GM19043 (cell line): ENCODE results near the gene IARS2.
"Not testable (repeated sequence)": the region's sequence is repeated elsewhere in the genome, so short reads cannot be mapped to it uniquely, and the experiment has no call there.

Experiments
- ATAC-seq: cut with Tn5 transposase; IDR thresholded peaks from one replicate; pipeline ENCODE4 v1.9.1; 2021; ENCODE audit warnings: low read depth; ENCODE audit not compliant: unreplicated experiment

IARS2 gene

DNA sequence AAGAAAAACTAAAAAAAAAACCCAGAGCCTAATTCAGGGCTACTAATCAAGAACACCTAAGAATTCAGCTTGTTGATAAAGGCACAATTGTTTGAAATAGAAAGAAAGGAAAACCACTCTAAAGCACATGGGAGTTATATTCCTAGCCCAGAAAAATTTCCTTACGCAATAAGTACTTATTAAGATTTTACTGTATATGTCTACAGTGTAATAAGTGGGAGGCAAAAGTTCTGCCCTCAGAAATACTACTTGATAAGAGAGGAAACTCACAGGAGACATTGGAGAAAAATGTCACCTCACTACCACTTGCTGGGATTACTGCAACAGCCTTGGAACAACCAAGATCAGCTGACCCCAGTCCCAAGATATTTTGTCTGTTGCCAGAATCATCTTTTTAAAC is 66.1 kb downstream of the IARS2 start:
- ATAC-seq = no peak

DNA sequence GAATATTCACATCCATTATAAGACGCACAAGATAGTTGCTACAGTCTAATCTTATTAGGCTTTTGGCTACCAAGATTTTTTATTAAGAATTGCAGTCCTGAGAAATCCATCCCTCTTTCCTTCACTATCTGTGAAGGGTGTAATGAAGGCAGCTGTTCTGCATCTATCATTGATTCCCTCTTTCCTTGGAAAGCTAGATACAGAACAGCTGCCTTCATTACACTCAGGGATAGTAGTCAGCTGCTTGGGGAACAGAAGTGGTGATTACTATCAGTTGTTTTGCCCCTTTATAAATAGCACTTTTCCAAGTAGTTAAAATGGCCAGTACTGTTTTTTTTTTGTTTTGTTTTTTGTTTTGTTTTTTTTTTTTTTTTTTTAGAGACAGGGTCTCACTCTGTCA is 70.2 kb downstream of the IARS2 start:
- ATAC-seq = no peak

DNA sequence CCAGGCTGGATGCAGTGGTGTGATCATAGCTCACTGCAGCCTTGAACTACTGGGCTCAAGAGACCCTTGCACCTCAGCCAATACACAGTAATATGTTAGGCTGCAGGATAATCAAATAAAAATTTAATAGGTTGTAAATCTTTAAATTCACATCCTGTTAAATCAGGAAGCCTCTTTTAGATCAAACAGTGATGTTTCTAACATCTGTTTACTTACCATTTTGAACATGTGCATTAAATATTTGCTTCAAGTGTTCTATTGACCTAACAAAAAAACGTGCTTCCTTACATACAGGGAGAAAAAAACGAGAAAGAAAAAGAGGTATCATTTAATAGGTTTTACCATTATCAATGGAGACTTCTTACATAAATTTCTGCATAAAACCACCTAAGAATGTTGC is 70.6 kb downstream of the IARS2 start:
- no peak for ATAC-seq

DNA sequence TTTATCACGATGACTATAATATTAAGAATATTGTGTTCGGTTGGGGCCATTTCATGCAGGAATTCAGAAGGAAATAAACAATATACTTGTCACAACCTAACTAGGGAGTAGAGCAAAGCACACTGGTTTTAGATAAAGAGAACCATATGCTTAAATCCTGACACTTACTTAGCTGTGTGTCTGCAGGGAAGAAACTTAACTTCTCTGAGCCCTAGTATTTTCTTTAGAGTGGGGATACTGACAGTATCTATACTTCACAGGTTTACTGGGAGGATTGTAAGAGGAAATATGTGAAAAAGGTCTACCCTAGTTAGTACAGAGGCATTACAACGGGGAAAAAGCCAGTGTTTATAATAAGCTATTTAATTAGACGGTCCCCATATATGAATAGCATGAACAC is 72.9 kb downstream of the IARS2 start:
- ATAC-seq = no peak

DNA sequence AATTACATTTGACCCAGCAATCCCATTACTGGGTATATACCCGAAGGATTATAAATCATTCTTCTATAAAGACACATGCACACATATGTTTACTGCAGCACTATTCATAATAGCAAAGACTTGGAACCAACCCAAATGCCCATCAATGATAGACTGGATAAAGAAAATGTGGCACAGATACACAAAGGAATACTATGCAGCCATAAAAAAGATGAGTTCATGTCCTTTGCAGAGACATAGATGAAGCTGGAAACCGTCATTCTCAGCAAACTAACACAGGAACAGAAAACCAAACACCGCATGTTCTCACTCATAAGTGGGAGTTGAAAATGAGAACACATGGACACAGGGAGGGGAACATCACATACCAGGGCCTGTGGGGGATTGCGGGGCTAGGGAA is 76.0 kb downstream of the IARS2 start:
- not testable (repeated sequence) for ATAC-seq

DNA sequence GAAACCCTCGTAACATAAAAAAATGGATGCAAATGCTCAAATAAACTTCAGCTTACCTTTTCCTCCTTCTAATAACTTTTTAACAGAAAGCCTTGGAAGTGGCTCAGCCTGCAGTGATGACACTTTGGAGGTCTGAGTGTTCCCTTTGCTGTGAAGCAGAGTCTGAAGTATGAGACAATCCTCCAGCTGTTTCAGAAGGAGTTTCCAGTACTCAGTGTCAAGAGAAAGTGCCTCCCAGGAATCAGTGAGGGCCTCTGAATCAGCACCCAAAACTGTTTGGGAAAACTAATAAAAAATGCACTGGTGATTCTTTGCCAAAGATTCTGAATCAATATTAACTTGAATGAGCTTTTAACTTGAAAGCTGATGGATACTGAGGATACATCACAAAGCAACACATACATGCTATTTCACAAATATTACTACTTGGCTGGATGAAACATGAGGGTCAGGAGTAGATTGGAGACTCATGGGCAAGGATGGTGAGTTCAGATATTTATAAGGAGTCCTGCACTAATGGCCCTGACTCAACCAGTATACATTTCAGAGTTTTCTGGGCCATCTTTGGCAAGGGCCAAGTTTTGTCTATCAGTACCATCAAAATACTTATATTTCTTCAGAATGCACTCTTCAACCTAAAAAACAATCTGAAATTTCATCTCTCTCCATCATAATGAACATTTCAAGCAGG is 77.0 kb downstream of the IARS2 start:
- ATAC-seq = no peak

DNA sequence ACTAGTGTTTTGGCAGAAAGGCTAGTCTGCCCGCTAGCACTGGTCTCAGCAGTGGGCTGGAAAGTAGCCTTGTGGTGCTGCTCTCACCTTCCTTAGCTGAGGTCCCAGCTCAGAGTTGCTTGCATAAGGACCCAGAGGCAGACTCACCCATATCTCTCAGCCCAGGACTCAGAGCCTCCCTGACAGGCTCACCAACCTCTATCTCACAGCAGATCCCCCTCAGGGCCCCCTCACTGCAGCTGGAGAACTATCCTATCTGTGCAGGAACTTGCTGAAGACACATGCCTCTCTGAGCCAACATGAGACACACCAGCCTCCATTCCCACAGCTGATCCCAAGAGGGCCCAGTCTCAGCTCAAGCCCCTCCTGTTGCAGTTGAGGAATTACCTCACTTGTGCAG is 82.6 kb downstream of the IARS2 start:
- ATAC-seq = no peak

DNA sequence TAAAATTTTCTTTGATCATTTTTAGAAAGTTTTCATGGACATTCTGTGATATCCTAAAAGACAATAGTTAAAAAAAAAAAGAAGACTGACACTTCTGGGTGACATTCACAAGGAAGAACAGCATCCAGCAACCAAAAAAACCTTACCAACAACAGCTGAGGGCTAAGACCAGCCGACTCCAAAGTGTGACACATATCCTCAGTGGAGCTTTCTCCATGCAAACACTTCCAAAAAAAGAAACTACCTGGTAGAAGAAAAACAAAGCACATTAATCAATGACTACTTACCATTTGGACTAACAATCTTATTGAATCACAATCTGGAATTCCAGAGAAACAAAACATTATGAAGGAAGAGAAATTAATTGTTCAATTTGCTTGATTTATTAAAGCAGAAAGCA is 88.2 kb downstream of the IARS2 start:
- no peak for ATAC-seq

DNA sequence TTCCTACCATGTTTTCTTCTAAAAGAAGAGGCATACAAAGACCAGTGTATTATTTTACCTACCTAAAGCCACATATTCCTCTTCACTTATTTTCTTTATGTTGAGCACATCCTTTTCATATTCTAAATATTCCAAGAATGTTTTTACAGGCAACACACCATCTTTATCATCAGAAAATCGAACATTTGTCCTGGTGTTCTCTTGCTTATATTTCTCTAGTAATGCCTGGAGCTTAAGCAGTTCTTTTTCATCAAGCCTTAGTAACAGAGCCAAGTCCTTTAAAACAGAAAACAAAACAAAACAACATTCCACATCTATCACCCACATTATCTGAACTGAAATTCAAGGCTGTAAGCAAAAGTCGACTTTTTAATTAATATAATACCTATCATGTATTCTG is 88.7 kb downstream of the IARS2 start:
- no peak for ATAC-seq

DNA sequence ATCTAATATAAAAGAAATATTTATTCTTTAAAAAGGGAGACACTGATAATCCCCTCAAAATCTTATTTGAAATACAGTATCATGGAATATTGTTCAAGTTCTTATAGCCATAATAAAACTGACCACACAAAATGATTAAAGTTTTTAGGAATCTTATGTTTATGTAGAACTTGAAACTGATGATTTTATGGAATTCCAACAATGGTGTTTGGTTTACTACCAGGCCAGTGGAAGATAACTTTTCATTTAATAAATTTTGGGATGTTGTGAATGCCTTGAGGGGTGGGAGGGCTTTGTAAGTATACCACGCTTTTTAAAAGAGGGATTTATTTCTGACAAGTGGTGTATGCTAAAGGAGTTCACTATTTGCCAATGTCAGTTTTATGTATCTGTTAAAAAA is 90.6 kb downstream of the IARS2 start:
- no peak for ATAC-seq

DNA sequence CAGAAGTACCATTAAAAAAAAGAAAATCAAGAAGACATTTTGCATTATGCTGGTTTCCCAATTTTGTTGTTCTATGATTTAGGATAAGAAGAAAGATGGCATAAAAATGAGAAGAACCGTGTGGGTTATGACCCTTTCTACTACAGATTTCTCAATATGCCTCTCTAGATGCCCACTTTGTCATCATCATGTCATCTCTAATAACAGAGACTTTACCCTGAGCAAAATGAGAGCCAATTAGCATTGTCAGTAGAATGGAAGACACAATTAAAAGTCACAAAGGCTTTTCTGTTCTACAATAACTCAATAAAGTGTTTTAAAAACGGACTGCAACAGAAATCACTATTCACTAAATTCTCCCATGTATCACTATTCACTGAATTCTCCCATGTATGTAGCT is 92.8 kb downstream of the IARS2 start:
- no peak for ATAC-seq

DNA sequence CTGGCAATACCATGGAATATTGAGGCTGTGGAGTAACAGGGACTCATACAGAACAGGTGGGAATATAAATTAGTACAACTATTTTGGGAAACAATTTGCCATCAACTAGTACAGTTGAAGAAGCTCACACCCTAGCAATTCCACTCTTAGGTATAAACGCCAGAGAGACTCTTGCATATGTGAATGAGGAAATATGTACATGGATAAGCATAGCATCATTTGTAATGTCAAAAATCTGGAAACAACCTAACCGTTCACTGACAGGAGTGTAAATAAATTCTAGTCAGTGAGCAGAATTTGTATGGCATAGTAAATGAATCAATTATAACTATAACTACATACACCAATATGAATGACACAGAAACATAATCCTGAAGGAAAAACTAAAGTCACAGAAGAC is 94.6 kb downstream of the IARS2 start:
- ATAC-seq = no peak

DNA sequence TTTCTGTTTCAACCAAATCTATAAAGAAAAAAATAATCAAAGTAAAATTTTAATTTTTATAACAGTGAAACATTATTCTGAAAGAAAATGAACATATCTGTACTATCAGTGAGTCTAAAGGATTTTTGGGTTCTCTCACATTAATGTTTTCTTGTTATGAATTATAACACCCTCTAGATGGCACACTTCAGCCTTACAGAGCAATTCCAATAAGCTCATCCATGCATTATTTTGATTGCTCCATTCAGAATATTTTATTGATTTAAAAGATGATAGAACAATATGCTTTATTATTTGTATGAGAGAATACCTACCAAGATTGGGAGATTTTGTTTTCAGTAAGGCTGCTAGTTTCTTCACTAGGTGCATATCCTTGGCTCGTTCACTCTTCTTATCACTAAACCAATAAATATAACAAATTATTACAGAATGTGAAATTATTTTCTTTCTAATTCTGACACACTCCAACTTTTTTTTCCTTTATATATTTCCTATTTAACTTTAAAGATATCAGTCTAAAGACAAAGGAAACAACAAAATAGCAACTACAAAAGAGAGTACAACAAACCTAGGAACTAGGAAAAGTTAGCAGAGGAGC is 95.9 kb downstream of the IARS2 start:
- ATAC-seq = no peak

DNA sequence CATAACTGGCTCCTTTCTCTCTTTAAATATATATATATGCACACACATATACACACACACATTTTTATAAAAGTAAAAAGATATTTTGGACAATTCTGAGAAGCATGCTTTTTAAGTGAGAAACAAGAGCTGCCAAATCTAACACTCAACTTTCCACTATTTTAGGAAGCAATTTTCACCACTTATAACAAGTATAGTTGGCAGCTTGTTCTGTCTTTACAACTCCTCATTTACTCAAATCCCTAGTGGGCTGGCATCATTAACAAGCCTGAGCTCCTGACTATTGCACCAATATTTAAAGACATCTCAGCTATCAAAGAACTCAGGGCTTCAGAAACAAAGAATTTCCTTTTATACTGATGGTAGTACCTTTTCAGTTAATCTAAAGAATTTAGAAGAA is 101.8 kb downstream of the IARS2 start:
- ATAC-seq = no peak
